K562 (cell line): ENCODE data around the gene ADCY9. TPM values are rescaled to one million over a fixed set of nuclear protein-coding genes. Genes with fewer than 3 reads are reported as not detected.
"Not testable (repeated sequence)": the region's sequence is repeated elsewhere in the genome, so short reads cannot be mapped to it uniquely, and the experiment has no call there.

Experiments
- ATAC-seq: fragments of 200-7000 bp; cut with Tn5 transposase; 3 replicates; pipeline ENCODE4 v1.9.1; 2020; ENCODE audit warnings: moderate library complexity
- BruUV-seq: library from RNA; stranded (reverse); fragments of 400-500 nt; replicated peaks from 2 replicates; lab custom pipeline; 2021; lab: Mats Ljungman, UMichigan
- CTCF ChIA-PET: fragments of 300-600 bp; formaldehyde crosslinking; extraction: SDS; loops from one replicate; lab custom pipeline; 2021; ENCODE audit warnings: low intra/inter-chr PET ratio; lab: Yijun Ruan, JAX
- POLR2A ChIA-PET: fragments of 300-600, 350-650 bp; sonication (Branson Sonifier 250); formaldehyde crosslinking; extraction: SDS; loops from one replicate; lab custom pipeline; 2021; ENCODE audit warnings: antibody characterized with exemption, inconsistent platforms; lab: Yijun Ruan, JAX
- DNase-seq, 4 experiments: peaks; one replicate each; pipeline versions ENCODE4 v3.0.0 to v3.0.0-alpha.2; 2011 to 2018; ENCODE audit warnings: low spot score in 3 of 4, mixed read lengths in 3 of 4; ENCODE audit errors: extremely low read depth in 1 of 4
- FAIRE-seq: peaks from 2 replicates; lab custom pipeline; 2011; peaks lifted over from hg19 to GRCh38; lab: Jason Lieb, UNC
- H2AFZ ChIP-seq: 2 replicates; pipeline ENCODE4 v1.6.0; 2011; ENCODE audit warnings: low read depth, low read length, control low read depth, inconsistent platforms
- H3K27ac ChIP-seq: fragments of 200-600 bp; 3 replicates; pipeline ENCODE4 v1.8.0; 2011; ENCODE audit warnings: low read depth, mild to moderate bottlenecking, control low read depth, inconsistent platforms, low read length, moderate library complexity, mixed read lengths; ENCODE audit errors: extremely low read depth
- H3K27me3 ChIP-seq, 2 experiments: fragments of 300-600 bp in 1 of 2; 2 replicates in 1 of 2; 3 replicates in 1 of 2; pipeline versions ENCODE4 v1.6.0 to v1.8.0; 2011; ENCODE audit warnings: inconsistent platforms in 2 of 2, low read length in 2 of 2, mild to moderate bottlenecking in 1 of 2, mixed read lengths in 1 of 2, moderate library complexity in 1 of 2; ENCODE audit not compliant: control insufficient read depth in 2 of 2, insufficient read depth in 2 of 2
- H3K36me3 ChIP-seq: fragments of 300-600 bp; 3 replicates; pipeline ENCODE4 v1.8.0; 2011; ENCODE audit warnings: mild to moderate bottlenecking, low read length, inconsistent platforms; ENCODE audit not compliant: control insufficient read depth, insufficient read depth
- H3K4me1 ChIP-seq, 2 experiments: fragments of 200-600 bp in 1 of 2; replicated peaks in 1 of 2; 2 replicates in 1 of 2; 3 replicates in 1 of 2; pipeline versions ENCODE4 v1.5.1 to v1.8.0; 2011; ENCODE audit warnings: inconsistent platforms in 2 of 2, low read length in 2 of 2, mild to moderate bottlenecking in 1 of 2, mixed read lengths in 1 of 2, moderate library complexity in 1 of 2; ENCODE audit not compliant: control insufficient read depth in 2 of 2, insufficient read depth in 2 of 2
- H3K4me2 ChIP-seq: 2 replicates; pipeline ENCODE4 v1.6.1; 2011; ENCODE audit warnings: low read length, control low read depth, inconsistent platforms, mixed read lengths; ENCODE audit not compliant: insufficient read depth
- H3K4me3 ChIP-seq: fragments of 200-600 bp; sonication (generic), shearing (Covaris generic); 2 replicates; pipeline ENCODE4 v1.5.1; 2016; ENCODE audit warnings: control low read depth, inconsistent platforms
- H3K79me2 ChIP-seq: fragments of 200-600 bp; 3 replicates; pipeline ENCODE4 v1.8.0; 2011; ENCODE audit warnings: low read length, inconsistent platforms; ENCODE audit not compliant: control insufficient read depth, insufficient read depth
- H3K9ac ChIP-seq, 2 experiments: 2 replicates each; pipeline versions ENCODE4 v1.6.0 to v1.6.1; 2011; ENCODE audit warnings: low read depth in 2 of 2, low read length in 2 of 2, control low read depth in 1 of 2, inconsistent platforms in 1 of 2, mild to moderate bottlenecking in 1 of 2, mixed read lengths in 1 of 2; ENCODE audit not compliant: insufficient read depth in 1 of 2
- H3K9me1 ChIP-seq: one replicate; pipeline ENCODE4 v1.6.0; 2011; ENCODE audit warnings: inconsistent platforms, mild to moderate bottlenecking, low read length, moderate library complexity; ENCODE audit not compliant: control insufficient read depth, insufficient read depth
- H3K9me3 ChIP-seq: replicated peaks from 2 replicates; pipeline ENCODE4 v1.5.1; 2011; ENCODE audit warnings: low read depth, low read length, inconsistent platforms; ENCODE audit not compliant: control insufficient read depth, insufficient read depth
- H4K20me1 ChIP-seq: replicated peaks from 2 replicates; pipeline ENCODE4 v1.6.1; 2011; ENCODE audit warnings: low read length, inconsistent platforms, mixed read lengths; ENCODE audit not compliant: control insufficient read depth, insufficient read depth
- GABPB1 ChIP-seq: sonication (generic); formaldehyde crosslinking; IDR thresholded peaks from 2 replicates; pipeline ENCODE4 v1.8.0; 2022; ENCODE audit warnings: mild to moderate bottlenecking, missing genetic modification reagents
- HDGF ChIP-seq: fragments of 450-650 bp; IDR thresholded peaks from 2 replicates; pipeline ENCODE4 v1.6.1; 2016
- NFIC ChIP-seq: fragments of 450-650 bp; IDR thresholded peaks from 2 replicates; pipeline ENCODE4 v1.6.1; 2017; ENCODE audit warnings: mild to moderate bottlenecking, inconsistent platforms
- PCBP1 ChIP-seq: fragments of 200-400 bp; formaldehyde crosslinking; IDR thresholded peaks from 2 replicates; pipeline ENCODE4 v1.6.1; 2018; ENCODE audit warnings: mild to moderate bottlenecking, low read depth, low read length; ENCODE audit not compliant: poor library complexity, severe bottlenecking
- TFAP4 ChIP-seq: sonication (generic); formaldehyde crosslinking; IDR thresholded peaks from 2 replicates; pipeline ENCODE4 v1.8.0; 2022; ENCODE audit warnings: missing genetic modification reagents, mild to moderate bottlenecking, moderate library complexity, borderline replicate concordance
- ZNF121 ChIP-seq: sonication (generic); formaldehyde crosslinking; conservative IDR thresholded peaks from 2 replicates; pipeline ENCODE4 v1.8.0; 2022; ENCODE audit warnings: missing genetic modification reagents
- WGBS: fragments of 100-300 bp; shearing (Covaris generic); methylation state at CpG from one replicate; pipeline ENCODE4 v1.1.6; 2016; ENCODE audit warnings: low coverage, mixed read lengths; ENCODE audit not compliant: insufficient coverage; ENCODE audit errors: missing lambda C conversion rate; 5-methylcytosine and 5-hydroxymethylcytosine counted together
- in situ Hi-C: fragments of 300-500 bp; cut with MboI; formaldehyde crosslinking; loops from 4 replicates; pipeline ENCODE4 v1.15.0; 2018; ENCODE audit warnings: inconsistent platforms, mixed read lengths
- intact Hi-C: fragments of 100-400 bp; cut with micrococcal nuclease; formaldehyde crosslinking; loops from 2 replicates; pipeline ENCODE4 v1.14.2; 2022
- polyA plus RNA-seq, 8 experiments: library from polyadenylated mRNA; depleted of rRNA in 4 of 8; stranded (reverse) in 5 of 8; unstranded in 3 of 8; fragments of >200 nt; fragmentation: Nextera tagmentation in 2 of 8; fragmentation: Illumina TruSeq in 1 of 8; extraction: Ambion mirVana in 2 of 8; extraction: Trizol in 1 of 8; gene quantifications; 2 replicates each; pipeline versions ENCODE4 v1.2.1 to v1.2.3, GENCODE V29; 2011 to 2014; ENCODE audit warnings: inconsistent platforms in 1 of 8, missing spikeins in 1 of 8
- total RNA-seq, 7 experiments: library from RNA; depleted of rRNA in 6 of 7; stranded (reverse); fragments of >200 nt in 6 of 7; fragmentation: Illumina TruSeq in 2 of 7; extraction: Trizol in 2 of 7; gene quantifications; 2 replicates each; pipeline versions ENCODE4 v1.2.1 to v1.2.3, GENCODE V29; 2011 to 2021; ENCODE audit warnings: low replicate concordance in 1 of 7

ADCY9 gene
- total and polyA plus RNA-seq, 9 of the 15 experiments (the other 6 are each of a cell fraction or from before 2014, with no cell fraction given) = 0.03 to 0.29 (median 0.17) TPM

GRCh38 chr16:4046221-4046620 lies 70.0 kb downstream of the ADCY9 start:
- TF ChIP-seq NFIC (no peak), TFAP4 (no peak), GABPB1 (CRISPR knock-in tag) (no peak), HDGF (no peak), PCBP1 (no peak)

GRCh38 chr16:4045561-4045960 lies 70.7 kb downstream of the ADCY9 start:
- intact Hi-C loops, H2AFZ ChIP-seq, H3K27ac ChIP-seq, H4K20me1 ChIP-seq, CTCF ChIA-PET, H3K4me1 ChIP-seq, in situ Hi-C loops, ATAC-seq, H3K9ac ChIP-seq, FAIRE-seq, H3K4me2 ChIP-seq, H3K79me2 ChIP-seq, DNase-seq, BruUV-seq, H3K4me3 ChIP-seq, H3K9me3 ChIP-seq, H3K36me3 ChIP-seq, H3K9me1 ChIP-seq, POLR2A ChIA-PET: not testable (repeated sequence)
- peak; percentile 67 for TF ChIP-seq ZNF121 (CRISPR knock-in tag)
- H3K27me3 ChIP-seq = peaks cover 15 to 47% of the 10 kb centered on the region in 2 experiments; a peak in 4 of 5 replicates
- WGBS = 40% methylated on average over 5 of the region's 6 CpGs

More at GRCh38 chr16:4046221-4046620, 70.0 kb downstream of the ADCY9 start:
- no peaks in the 10 kb centered on the region for H3K9me1 ChIP-seq
- no peak overlapping the region for H3K4me3 ChIP-seq
- no peaks in the 10 kb centered on the region; the same call in 1 of the 2 replicates for H3K9me3 ChIP-seq
- ATAC-seq (no peak), DNase-seq (no peak), FAIRE-seq (no peak)
- CTCF ChIA-PET = no interaction called here
- H3K79me2 ChIP-seq = no peaks in the 10 kb centered on the region
- no peak overlapping the region for H3K27ac ChIP-seq
- POLR2A ChIA-PET = interaction anchor here (0.7 kb wide), 1 partner anchor 406 kb away, joined by 3 read pairs; no protein-coding TSS in a partner anchor
- no peaks in the 10 kb centered on the region for H3K36me3 ChIP-seq
- H3K27me3 ChIP-seq = peaks cover 15 to 45% of the 10 kb centered on the region in 2 experiments; a peak in 4 of 5 replicates
- intact Hi-C loops (no loop called here), in situ Hi-C loops (no loop called here)
- no peak overlapping the region for H3K4me2 ChIP-seq
- H3K9ac ChIP-seq = no peak overlapping the region
- no peaks in the 10 kb centered on the region; a peak in 1 of 5 replicates for H3K4me1 ChIP-seq
- BruUV-seq = no TSS peak
- WGBS = 10% methylated on average over 8 of the region's 8 CpGs
- no peaks in the 10 kb centered on the region for H4K20me1 ChIP-seq
- H2AFZ ChIP-seq = no peak overlapping the region
